Measurements from ENCODE around the gene RNF44.

Gene RNF44

DNA sequence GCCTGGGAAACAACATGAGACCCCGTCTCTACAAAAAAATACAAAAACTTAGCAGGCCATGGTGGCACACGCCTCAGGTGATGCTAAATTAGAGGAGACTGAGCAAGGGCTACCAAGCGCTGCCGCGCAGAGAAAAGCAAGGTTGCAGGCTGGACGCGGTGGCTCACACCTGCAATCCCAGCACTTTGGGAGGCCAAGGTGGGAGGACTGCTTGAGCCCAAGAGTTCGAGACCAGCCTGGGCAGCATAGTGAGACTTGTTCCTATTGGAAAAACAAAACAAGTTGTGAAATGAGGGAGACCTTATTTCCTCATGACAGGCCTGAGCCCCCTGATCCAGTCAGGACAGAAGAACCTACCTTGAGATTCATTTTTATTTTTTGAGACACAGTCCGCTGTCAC is 11.5 kb downstream of the RNF44 start:
- H3K27ac ChIP-seq, result no peak overlapping the region

DNA sequence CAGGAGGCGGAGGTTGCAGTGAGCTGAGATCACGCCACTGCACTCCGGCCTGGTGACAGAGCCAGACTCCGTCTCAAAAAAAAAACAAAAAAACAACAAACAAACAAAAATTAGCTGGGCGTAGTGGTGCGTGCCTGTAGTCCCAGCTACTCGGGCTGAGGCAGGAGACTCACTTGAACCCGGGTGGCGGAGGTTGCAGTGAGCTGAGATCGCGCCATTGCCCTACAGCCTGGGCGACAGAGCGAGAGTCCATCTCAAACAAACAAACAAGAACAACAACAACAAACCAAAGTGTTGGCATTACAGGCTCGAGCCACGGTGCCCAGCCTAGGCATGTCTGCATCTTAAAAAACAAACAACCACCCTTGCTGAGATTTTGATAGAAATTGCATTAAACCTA is 12.2 kb downstream of the RNF44 start:
- no peak overlapping the region for H3K27ac ChIP-seq
- no peak for DNase-seq (ENCODE audit: low read depth, low spot score)

More for the DNA sequence above, 11.5 kb downstream of the RNF44 start:
- no peak for DNase-seq (ENCODE audit: low read depth, low spot score)

DNA sequence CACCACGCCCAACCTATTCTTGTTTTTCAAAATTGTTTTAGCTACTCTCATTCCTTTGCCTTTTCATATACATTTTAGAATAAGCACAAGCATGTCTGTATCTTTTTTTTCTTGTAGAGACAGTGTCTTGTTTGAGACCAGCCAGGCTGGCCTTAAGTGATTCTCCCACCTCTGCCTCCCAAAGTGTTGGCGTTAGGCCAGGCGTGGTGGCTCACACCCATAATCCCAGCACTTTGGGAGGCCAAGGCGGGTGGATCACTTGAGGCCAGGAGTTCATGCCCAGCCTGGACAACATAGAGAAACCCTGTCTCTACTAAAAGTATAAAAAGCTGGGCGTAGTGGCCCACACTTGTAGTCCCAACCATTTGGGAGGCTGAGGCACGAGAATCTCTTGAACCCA is 13.1 kb downstream of the RNF44 start:
- DNase-seq (ENCODE audit: low read depth, low spot score), result no peak
- H3K27ac ChIP-seq, result no peak overlapping the region

DNA sequence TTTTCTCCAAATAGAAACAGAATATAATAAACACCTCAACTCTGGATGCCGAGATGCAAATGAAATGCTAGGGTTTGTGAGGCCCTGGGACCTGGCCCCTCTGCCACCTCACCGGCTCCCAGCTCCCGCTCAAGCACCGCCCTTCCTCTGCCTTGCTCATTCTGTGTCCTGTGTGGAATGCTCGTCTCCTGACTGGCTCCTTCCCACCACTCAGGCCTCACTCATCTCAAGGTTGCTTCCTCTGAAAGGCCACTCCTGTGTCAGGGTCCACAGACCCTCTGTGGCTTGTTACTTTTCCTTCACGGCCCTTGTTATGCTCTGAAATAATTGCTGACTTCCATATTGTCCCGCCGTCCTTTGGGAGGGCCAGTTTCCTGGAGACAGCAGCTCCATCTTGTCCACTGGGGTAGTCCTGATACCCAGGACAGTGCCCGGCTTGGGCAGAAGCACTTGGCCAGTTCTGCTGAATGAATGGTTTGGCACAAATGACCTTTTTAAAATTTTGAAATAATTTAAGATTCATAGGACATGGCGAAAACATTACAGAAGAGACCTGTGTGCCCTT is 15.4 kb downstream of the RNF44 start:
- no peak overlapping the region for H3K27ac ChIP-seq
- no peak for DNase-seq (ENCODE audit: low read depth, low spot score)

DNA sequence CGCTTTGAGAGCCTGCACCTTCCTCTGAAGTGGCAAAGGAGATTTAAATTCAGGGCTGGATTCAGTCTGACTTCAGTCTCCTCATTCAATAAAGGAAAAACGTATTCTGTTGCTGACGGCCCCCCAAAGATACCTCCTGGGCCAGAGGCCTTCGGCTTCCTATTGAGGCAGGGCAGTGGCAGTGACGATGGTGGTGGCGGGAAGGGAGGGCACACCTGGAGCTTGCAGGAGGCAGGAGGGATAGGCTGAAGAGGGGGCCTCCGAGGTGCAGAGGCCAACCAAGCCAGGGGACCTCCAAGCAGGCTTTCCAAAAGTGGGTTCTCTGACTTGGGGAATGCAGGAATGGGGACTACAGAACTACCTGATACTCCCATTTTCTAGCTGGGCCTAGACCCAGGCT is 15.9 kb downstream of the RNF44 start:
- no peak overlapping the region for H3K27ac ChIP-seq
- DNase-seq (ENCODE audit: low read depth, low spot score), result no peak

DNA sequence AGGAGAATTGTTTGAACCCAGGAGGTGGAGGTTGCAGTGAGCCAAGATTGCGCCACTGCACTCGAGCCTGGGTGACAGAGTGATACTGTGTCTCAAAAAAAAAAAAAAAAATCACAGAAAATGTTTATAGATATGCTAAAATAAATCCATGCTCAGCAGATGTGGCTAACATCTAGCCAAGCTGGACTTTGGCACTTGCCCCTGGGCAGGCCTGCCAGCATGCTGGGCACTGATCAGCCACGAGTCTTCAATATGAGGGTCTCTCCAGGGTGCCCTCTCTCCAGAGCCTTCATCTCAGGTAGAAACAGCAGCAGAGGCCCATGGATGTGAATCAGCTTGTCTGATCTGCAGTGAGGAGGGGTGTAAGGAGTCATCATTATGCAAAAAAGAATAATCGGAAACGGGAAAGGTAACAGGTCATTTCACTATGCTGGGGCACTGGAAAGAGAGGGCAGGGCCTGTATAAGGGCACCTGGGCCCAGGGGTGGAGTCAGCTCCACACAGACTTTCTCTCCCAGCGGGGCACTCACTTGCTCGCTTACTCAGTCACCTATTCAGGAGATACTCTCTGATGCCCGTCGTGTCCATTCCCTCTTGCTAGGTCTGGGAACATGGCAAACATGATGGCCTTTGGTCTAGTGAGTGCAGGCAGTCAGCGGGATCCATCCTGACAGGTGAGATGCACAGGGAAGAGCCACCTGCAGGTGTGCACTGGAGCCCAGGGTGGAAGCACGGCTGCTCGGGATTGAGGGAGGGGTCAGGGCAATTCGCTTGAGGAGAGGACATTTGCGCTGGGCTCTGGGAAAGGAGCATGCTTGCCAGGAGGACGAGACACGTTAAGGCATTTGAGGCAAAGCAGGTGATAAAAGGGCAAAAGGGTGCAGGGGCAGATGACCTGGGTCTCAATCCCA is 17.1 kb downstream of the RNF44 start:
- H3K27ac ChIP-seq, result no peak overlapping the region
- DNase-seq (ENCODE audit: low read depth, low spot score), result no peak

DNA sequence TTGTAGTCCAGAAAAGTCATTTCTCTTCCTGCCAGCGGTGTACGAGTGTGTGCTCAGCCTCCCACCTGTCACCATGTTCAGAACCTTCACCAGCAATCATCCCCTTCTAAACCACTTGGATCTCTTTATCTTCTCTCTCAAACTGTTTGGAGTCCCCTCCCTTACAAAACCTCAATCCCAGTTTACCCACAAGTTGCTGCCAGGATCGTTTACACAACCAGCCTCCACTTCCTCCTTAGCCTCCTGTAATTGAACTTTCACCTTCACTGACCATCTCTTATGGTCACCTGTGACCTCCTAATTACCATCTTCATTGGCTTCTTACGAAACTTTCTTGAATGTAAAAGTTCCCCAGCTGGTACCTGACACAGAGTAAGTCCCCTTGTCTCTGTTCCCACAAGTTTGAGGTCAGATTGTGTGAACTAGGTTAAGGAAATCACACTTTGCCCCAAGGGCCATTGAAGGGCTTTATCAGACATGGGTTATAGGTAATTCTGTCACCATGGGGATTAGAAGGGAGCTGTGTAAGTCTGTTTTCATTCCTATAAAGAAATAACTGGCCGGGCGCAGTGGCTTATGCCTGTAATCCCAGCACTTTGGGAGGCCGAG is 20.0 kb downstream of the RNF44 start:
- DNase-seq (ENCODE audit: low read depth, low spot score), result no peak
- no peak overlapping the region for H3K27ac ChIP-seq

DNA sequence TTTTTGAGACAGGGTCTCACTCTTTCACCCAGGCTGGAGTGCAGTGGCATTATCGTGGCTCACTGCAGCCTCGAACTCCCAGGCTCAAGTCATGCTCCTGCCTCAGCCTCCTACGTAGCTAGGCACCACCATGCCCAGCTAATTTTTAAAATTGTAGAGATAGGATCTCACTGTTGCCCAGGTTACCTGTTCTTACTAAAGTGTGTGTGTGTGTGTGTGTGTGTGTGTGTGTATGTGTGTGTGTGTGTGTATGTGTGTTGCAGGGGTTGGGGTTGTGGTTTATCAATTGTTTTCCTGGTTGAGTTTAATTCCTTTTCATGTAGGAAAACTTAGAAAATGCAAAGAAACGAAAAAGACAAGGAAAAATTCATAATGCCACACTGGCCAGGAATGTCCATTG is 21.8 kb downstream of the RNF44 start:
- no peak for DNase-seq (ENCODE audit: low read depth, low spot score)
- H3K27ac ChIP-seq, result no peak overlapping the region

DNA sequence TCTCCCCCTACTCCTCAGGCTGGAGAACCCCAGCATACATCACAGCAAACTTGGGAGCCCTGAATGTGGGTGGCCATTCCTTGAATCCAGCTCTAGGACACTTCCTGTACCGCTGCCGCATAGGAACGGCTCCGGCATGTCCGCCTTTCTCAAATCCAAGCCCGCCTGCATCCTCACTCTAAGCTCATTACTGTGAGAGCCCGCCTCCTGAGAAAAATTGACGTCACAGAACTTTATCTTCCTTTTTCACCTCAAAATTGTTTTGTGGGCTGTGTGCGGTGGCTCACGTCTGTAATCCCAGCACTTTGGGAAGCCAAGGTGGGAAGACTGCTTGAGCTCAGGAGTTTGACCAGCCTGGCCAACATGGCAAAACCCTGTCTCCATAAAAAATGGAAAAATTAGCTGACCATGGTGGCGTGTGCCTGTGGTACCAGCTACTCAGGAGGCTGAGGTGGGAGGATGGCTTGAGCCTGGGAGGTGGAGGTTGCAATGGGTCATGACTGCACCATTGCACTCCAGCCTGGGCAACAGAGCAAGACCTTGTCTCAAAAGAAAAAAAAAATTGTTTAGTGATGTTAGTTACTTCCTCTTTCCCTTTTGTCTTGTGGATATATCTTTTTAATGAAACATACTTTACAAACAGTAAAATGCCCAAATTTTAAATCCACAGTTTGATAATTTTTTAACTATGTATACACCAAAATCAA is 22.8 kb downstream of the RNF44 start:
- no peak for DNase-seq (ENCODE audit: low read depth, low spot score)
- H3K27ac ChIP-seq, result no peak overlapping the region

DNA sequence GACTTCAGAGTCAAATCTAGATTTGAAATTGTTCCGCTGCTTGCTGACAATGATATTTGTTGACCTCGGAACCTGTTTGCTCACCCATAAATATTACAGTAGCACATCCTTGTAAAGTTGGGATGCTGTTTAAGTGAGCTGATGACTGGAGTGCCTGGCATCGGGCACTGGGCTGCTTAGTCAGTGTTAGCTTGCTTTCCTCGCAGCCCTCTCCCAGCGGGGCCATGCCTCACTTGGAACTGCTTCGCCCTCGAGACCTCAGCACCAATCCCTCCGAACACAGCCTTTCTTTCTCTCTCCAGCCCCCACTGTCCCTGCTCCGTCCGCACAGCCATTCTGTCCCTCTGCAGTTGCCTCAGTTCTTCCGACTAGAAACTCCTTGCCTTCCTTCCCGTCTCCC is 23.4 kb downstream of the RNF44 start:
- no peak overlapping the region for H3K27ac ChIP-seq
- no peak for DNase-seq (ENCODE audit: low read depth, low spot score)

DNA sequence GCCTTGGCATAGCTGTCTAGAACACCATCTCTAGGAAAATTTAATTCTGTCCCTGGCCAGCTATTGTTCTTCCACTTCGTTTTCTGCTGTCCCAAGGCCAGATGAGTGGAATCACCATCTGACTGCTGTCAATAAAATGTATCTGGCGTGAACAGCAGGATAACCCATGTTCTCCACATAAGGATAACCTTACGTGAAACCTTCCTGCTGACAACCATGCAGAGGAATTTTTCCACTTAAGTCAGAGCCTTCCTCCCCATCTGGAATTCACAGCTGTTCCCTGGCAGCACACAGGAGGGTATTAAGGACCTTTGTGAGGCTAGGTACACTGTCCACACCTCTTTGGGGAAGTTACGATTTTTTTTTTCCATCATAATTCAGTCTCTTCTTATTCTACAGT is 28.6 kb downstream of the RNF44 start:
- DNase-seq (ENCODE audit: low read depth, low spot score), result no peak
- H3K27ac ChIP-seq, result no peak overlapping the region

DNA sequence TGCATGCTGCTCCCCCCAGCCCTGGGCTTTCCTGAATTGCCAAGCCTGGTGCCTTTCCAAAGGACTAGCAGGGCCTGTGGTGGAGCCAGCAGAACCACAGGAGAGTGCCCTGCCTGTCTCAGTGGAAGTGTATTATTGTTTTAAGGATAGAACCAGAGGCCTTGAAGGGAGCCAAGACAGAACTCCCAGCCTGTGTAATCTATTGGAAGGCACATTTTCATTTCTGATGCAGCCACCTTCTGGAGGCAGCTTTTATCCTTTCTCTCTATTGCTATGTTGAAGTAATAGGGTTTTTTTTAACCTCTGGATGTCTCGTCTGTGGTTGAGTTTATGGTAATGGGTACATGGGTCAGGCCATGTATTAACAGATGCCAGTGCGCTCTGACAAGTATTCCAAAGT is 29.3 kb downstream of the RNF44 start:
- no peak overlapping the region for H3K27ac ChIP-seq
- no peak for DNase-seq (ENCODE audit: low read depth, low spot score)

DNA sequence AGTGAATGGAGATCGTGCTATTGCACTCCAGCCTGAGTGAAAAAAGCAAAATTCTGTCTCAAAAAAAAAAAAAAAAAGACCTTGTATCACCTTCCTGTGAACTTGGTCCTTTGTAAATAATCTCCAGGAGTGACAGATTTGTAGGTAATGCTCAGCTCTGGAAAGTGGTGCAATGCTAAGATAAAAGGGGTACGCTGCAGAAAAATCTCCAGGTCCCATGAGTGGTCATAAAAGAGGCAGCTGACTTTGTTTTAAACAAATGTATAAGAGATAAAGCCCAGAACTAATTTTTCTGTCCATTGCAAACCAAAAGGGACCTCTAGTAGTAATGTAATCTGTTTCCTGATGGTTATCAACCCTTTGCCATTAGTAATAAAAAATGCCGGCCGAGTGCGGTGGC is 33.7 kb downstream of the RNF44 start:
- no peak for DNase-seq (ENCODE audit: low read depth, low spot score)

DNA sequence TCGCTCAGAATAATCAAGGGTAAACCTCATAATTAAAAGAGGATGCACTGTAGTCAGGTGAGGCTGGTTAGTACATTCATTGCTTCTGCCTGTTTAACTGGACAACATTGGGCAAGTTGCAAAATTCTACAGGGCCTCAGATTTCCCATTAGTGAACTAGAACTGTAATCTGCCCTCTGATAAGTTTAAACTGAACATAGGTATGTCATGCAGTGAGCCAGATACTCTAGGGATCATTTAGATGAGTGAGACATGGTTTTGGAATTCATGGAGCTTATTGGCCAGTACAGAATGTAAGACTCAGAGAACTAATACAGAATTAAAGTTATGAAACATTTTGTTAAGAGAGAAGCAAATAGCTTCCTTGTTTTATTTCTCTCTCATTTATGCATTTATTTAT is 35.9 kb downstream of the RNF44 start:
- peak; percentile 33 for DNase-seq (ENCODE audit: low read depth, low spot score)
- peak overlapping the region; percentile 52 for H3K27ac ChIP-seq

More for the DNA sequence above, 33.7 kb downstream of the RNF44 start:
- no peak overlapping the region for H3K27ac ChIP-seq

DNA sequence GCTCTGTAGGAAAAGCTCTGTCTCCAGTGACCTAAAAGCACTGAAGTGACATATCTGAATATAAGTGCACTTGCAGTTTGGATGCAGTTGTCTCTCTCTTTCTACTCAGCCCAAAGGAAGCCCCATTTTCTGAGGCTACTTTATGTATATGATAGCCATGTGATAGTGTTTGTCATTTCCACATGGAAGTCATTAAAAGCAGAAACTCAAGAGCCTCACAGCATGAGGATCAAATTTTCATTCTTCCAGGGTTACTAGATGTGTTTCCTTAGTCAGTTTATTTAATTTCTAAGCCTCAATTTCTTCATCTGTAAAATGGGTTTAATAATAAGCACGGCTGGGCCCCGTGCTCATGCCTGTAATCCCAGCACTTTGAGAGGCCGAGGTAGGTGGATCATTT is 36.7 kb downstream of the RNF44 start:
- DNase-seq (ENCODE audit: low read depth, low spot score), result no peak
- peak overlapping the region; percentile 52 for H3K27ac ChIP-seq

DNA sequence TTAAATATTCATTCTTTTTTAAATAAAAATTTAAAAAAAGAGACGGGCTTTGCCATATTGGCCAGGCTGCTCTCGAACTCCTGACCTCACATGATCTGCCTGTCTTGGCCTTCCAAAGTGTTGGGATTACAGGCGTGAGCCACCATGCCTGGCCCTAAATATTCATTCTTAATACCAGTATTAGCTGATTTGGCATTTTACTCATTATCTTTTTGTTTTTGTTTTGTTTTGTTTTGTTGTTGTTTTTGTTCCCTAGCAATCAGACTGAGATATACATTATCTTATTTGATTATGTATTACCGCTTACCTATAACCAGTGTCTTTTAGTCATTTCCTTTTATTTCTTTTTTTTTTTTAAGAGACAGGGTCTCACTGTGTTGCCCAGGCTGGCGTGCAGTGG is 37.9 kb downstream of the RNF44 start:
- DNase-seq (ENCODE audit: low read depth, low spot score), result no peak
- H3K27ac ChIP-seq, result no peak overlapping the region

DNA sequence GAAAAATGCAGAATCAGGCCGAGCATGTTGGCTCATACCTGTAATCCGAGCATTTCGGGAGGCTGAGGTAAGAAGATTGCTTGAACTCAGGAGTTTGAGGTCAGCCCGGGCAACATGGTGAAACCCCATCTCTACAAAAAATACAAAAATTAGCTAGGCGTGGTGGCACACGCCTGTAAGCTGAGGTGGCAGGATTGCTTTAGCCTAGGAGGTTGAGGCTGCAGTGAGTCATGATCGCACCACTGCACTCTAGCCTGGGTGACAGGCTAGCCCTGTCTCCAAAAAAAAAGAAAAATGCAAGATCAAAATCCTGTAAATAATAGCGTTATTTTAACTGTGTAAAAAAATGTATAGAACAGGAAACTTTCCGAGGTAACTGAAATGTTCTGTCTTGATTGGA is 39.4 kb downstream of the RNF44 start:
- H3K27ac ChIP-seq, result peak overlapping the region; percentile 71
- DNase-seq (ENCODE audit: low read depth, low spot score), result peak; percentile 44

DNA sequence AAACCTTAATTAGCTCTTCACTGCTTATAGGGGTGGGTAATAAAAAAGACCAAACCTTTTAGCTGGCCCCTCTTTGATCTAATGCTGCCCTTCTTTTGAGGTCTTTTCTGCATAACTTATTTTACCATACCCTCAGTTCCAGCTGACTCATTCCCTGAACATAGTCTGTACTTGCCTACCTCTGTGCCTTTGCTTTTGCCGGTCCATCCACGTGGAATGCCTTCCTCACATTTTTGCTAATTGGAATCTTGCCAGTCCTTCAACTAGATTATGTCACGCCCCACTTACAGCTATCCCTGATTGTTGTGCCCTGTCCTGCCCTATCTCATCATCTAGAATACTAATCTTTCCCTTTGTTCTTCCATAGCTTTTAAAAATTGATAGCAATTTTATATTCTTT is 44.8 kb downstream of the RNF44 start:
- peak; percentile 60 for DNase-seq (ENCODE audit: low read depth, low spot score)

DNA sequence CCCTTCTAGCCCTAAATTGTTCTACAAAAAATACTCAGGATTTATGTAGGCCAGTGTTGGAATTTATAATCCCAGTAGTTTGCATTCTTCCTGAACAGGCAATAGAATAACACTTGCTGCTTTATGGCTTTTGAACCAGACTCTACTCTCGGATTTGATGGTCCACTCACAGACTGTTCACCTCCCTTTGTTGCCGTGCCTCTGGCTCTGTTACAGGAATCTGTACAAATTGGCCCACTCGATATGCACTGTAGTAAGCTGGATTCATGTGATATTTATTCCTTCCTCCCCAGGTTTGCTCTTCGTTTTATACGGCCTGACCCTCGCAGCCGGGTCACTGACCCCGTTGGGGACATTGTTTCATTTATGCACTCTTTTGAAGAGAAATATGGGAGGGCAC is 45.3 kb downstream of the RNF44 start:
- H3K27ac ChIP-seq, result peak overlapping the region; percentile 70
- DNase-seq (ENCODE audit: low read depth, low spot score), result no peak

More for the DNA sequence above, 44.8 kb downstream of the RNF44 start:
- H3K27ac ChIP-seq, result peak overlapping the region; percentile 70

DNA sequence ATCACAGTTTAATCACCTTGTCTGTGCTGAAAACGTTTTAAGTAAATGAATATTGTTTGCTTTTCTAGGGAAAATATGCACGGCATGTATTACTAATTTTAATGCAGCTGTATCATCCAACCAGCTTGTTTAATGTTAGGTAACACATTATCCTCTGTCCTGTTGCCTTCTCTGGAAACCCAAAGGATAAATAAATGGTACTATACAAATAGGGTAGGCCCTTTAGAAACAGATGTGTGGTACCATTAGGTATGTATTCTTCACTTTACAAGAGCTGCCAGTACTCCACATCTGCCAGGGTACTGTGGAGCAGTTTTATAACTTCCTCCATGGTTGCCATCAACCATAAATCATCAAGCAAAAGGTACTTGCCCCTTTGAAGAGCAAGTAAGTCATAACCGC is 46.1 kb downstream of the RNF44 start:
- peak overlapping the region; percentile 70 for H3K27ac ChIP-seq
- DNase-seq (ENCODE audit: low read depth, low spot score), result peak; percentile 67

DNA sequence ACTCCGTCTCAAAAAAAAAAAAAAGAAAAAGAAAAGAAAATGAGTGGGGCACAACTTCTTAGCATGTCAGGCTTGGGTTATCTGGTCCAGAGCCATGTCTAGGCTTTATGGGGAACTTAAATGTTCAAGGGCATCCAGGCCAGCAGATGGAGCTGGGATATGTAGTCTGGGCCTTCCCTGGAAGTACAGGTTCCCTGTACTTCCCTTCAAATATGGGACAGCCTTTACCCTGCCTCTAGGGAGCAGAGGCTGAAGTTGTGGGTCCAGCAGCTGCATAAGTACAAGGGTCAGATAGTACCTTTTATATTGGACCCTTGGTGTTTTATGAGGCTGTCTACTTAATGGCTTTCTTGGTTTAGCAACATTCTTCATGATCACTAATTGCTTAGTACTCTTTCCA is 46.9 kb downstream of the RNF44 start:
- DNase-seq (ENCODE audit: low read depth, low spot score), result no peak
- peak overlapping the region; percentile 70 for H3K27ac ChIP-seq
